Skeletal muscle cell (primary cell): ENCODE results near the gene LBP.
A peak's percentile ranks its signal among the peaks of the same experiment; 100 is the strongest.
"Not testable (repeated sequence)": the region's sequence is repeated elsewhere in the genome, so short reads cannot be mapped to it uniquely, and the experiment has no call there.

ENCODE experiments used
- DNase-seq: peaks from one replicate; pipeline ENCODE4 v3.0.0-alpha.2; 2010; ENCODE audit warnings: low read depth
- H3K4me3 ChIP-seq: 2 replicates; pipeline ENCODE4 v1.5.1; 2011; ENCODE audit warnings: low read depth, mild to moderate bottlenecking, control low read depth, low read length, moderate library complexity

Gene LBP, protein sequence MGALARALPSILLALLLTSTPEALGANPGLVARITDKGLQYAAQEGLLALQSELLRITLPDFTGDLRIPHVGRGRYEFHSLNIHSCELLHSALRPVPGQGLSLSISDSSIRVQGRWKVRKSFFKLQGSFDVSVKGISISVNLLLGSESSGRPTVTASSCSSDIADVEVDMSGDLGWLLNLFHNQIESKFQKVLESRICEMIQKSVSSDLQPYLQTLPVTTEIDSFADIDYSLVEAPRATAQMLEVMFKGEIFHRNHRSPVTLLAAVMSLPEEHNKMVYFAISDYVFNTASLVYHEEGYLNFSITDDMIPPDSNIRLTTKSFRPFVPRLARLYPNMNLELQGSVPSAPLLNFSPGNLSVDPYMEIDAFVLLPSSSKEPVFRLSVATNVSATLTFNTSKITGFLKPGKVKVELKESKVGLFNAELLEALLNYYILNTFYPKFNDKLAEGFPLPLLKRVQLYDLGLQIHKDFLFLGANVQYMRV

DNA sequence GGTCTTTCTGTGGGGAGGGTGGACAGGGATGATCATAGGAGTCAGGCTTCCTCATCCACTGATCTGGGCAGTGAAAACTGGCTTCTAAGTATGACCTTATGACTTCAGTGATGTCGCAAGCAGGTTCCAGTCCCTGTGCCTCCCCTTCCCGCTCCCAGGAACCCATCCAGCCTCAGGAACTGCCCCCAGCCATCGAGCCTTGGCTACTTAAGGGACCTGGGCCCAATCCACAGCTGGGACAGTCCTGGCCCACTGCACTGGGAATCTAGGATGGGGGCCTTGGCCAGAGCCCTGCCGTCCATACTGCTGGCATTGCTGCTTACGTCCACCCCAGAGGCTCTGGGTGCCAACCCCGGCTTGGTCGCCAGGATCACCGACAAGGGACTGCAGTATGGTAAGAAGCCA lies at the start of gene LBP:
Gene LBP (plus strand): TSS at position 236 of the 405 bp plus-strand sequence. CDS start 35 bp downstream, at position 271.
- H3K4me3 ChIP-seq: no peak within 1 kb of the TSS
- no peak for DNase-seq

DNA sequence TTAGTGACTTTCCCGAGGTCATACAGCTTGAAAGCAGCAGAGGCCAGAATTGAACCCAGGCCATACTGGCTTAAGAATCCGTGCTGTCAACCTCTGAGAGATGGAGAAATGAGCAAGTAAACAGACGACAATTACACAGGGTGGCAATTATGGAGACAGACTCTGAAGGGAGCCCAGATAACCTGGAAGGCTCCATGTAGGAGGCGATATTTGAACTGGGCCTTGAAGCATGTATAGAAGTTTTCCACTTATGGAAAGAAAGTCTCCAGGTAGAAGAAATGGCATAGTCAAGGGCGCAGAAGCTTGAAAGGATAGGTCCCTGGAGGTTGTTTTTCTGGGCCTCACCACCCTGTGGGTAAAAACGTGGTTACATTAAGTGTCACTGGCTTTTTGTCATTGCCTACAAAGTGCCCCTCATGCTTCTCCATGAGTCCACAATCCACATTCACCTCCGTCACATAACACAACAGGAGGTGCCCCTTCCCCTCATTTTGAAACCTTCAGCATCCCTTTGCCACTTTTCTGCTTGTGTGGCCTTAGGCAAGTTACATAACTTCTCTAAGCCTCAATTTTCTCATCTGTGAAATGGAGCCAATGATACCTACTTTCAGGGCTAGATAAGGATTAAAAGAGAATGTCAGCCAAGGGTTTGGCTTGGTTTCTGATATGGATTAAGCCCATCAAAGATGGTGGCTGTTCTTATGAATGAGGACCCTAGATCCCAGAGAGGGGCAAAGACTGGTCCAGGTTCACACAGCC lies 48.2 kb upstream of the LBP start:
- no peak for DNase-seq

DNA sequence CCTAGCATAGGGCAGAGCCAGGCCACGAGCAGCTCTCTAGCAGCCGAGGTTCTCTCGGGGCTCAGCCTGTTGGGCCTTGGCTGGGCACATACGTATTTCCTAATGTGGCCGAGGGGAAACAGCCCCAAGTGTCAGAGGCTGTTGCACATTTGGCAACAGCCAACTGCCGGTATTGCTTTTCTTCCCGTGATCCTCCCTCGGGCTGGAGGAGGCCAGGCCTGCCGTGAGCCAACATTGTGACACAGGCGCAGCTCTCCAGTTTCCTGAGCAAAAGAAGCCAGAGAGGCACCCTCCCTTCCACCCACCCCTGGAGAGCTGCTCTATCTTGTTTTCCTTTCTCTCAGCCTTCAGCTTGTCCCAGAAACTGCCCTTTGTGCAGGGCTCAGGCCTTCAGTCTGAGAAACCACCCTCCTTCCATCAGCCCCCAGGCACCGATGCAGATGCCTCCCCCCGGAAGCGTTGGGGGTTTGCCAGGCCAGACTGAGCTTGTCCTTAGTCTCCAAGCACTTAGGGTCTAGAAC lies 47.5 kb upstream of the LBP start:
- peak; percentile 67 for DNase-seq

More for the DNA sequence above, 48.2 kb upstream of the LBP start:
- no peak overlapping the region for H3K4me3 ChIP-seq

DNA sequence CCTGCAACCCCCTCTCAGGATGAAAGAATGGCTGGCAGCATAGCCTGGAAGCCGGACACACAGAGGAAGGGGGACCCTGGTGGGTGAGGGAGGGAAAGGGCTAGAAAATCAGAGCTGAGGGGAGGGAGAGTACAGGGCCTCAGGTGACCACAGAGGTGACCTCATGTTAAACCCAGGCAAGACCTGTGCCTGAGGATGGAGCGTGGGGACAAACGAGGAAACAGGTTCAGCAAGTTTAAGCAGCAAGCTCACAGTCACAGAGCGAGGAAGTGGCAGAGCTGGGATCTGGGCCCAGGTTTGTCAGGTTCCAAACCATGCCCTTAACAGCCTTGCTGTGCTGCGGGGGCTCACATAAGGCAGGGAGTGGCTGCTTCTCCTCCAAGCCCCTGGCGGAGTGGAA lies 46.3 kb upstream of the LBP start:
- no peak for DNase-seq
- no peak overlapping the region for H3K4me3 ChIP-seq

More for the DNA sequence above, 47.5 kb upstream of the LBP start:
- no peak overlapping the region for H3K4me3 ChIP-seq

DNA sequence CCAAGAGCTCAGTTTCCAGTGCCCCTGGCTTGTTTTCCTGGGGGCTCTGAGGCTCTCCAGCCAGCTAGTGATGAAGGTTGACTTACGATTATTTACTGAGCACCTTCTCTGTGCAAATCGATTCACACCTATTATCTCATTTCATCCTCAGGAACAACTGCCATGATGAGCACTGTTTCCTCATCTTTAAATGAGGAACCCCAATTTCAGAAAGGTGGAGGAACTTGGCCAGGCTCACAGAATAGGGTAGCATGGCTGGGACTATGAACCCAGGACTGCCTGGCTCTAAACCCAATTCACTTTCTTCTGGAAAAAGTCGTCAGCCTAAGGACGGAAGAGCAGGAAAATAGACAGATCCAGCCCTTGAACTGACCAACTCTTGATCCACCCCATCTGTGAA lies 45.8 kb upstream of the LBP start:
- no peak overlapping the region for H3K4me3 ChIP-seq

DNA sequence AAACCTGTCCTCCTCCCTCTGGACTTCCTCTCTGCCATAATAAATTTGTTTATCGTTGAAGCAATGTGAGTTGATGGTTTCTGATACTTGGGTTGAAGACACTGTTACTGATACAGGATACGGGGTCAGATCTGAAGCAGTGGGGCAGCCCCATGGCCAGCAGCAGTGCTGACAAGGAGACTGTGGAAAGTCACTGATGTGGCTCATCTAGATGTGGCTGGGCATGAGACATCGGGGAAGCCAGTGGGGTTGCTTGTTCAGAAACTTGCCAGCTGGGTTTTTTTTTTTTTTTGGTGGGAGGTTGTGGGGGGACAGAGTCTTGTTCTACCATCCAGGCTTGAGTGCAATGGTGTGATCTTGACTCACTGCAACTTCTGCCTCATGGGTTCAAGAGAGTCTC lies 45.0 kb upstream of the LBP start:
- no peak overlapping the region for H3K4me3 ChIP-seq
- DNase-seq: no peak

More for the DNA sequence above, 45.8 kb upstream of the LBP start:
- no peak for DNase-seq

DNA sequence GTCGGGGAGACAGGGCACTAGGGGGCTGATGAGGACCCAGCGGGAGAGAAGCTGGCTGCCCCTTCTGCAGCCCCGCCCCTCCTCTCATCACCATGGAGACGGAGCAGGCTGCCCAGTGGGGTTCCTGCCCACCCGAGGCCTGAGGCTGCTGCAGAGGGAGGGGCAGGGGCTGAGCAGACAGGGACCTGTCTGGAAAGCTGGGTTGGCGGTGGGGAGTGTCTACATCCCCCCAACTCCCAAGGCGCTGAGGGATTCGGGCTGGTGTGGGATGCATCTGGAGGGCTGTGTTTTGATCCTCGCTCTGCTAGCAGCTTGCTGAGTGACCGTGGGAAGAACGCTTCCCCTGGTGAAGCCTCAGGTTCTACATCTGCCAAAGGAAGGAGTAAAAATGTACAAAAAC lies 43.5 kb upstream of the LBP start:
- no peak overlapping the region for H3K4me3 ChIP-seq
- DNase-seq: no peak

DNA sequence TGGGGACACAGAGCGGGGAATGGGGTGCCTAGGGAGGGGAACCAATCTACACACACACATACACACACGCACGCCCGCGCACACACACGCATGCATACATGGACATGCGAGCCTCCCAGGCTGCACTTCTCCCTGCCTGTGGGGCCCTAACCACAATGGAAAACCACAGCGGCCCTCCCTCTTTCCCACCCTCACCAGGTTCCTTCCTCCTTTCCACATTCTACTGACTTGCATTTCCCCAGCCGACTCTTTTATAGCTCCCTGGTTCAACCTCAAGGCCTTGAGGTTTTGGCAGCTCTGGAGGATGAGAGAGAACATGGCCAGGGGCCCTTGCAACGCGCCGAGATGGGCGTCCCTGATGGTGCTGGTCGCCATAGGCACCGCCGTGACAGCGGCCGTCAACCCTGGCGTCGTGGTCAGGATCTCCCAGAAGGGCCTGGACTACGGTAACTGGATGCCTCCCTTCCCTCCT lies 42.3 kb upstream of the LBP start, which contains the start of gene BPI:
Gene BPI (plus strand): TSS at position 249 of the 472 bp plus-strand sequence. CDS start 68 bp downstream, at position 317.
- peak; percentile 62 for DNase-seq
- H3K4me3 ChIP-seq: no peak within 1 kb of the TSS

DNA sequence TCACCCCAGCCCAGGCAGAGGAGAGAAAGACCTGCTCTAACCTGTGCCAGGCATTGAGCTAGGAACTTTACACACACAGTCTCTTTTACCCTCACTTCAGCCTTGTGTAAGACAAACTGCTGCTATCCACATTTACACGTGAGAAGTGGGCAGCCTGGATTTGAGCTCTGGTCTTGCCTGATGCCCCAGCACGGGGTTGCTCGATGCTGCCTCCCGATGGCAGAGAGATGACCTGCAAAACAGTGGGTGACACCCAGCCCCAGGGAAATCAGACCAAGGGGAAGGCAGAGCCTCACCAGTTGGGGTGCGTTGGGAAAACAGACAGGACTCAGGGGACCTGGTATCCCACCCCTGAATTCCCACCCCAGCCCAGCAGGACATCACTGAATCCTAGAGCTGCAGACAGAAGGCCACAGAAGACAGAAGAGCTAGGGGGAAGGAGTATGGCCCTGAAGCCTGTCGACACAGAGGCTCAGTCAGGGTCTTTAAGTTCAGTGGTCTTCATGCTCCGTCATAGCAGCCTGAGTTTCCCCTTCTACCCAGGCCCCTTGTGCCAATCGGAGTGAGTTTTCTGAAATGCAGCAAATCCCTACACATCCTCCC lies 41.3 kb upstream of the LBP start:
- DNase-seq: no peak
- H3K4me3 ChIP-seq: no peak overlapping the region

DNA sequence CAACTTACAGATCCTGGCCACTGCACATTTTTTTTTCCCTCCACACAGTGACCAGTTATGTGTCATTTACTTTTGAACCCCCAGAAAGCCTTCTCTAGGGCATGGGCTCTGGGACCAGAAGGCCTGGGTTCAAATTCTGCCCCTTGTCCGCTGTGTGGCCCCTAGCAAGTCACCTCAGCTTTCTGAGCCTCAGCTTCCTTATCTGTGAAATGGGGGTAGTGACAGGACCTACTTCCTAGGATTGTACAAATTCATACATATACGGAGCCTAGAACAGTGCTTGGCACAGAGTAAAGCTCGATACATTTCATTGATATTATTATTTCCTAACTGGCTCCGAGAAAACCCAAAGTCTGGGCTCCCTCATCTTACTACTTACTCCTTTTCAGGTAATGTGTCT lies 40.7 kb upstream of the LBP start:
- no peak for DNase-seq
- H3K4me3 ChIP-seq: no peak overlapping the region

DNA sequence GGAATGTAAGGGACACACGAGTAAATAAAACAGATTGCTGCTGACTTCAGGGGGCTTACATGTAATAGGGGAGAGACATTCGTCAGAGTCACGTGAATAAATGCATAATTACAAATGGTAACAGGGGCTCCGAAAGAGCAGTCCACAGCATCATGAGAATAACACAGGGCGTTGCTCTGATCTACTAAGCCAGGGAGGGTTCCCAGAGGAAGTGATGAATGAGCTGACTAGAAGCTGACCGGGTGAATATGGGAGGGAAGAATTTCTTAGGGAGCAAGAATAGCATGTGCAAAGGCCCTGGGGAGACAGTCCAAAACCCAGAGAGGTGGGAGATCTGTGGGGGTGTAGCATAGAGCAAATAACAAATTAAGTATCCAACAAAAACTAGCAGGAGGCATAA lies 39.9 kb upstream of the LBP start:
- no peak for DNase-seq
- no peak overlapping the region for H3K4me3 ChIP-seq

DNA sequence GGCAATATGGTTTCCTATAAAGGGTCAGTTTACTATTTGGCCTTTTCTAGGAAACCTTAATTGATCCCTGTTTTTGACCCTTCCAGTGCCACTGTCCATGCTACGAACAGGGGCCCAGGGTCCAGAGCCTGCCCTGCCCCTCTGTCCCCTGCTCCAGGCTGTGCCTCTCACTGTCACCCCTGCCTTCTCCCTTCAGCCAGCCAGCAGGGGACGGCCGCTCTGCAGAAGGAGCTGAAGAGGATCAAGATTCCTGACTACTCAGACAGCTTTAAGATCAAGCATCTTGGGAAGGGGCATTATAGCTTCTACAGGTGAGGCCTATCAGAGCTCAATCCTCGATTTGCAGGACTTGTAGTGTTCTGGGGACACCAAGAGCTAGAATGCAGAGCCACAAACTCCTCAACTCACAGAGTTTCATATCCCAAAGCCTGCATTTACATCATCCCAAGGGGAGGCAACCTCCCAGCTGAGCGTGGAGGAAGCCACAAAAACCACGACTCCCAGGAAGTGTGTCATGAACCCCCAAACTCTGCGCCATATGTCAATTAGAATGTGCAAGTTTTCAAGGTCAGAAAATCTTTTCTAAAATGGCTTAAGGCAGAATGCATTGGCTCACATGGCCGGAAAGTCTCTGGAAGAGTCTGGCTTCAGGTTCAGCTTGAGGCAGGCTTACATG lies 38.8 kb upstream of the LBP start:
- DNase-seq: no peak
- H3K4me3 ChIP-seq: no peak overlapping the region

DNA sequence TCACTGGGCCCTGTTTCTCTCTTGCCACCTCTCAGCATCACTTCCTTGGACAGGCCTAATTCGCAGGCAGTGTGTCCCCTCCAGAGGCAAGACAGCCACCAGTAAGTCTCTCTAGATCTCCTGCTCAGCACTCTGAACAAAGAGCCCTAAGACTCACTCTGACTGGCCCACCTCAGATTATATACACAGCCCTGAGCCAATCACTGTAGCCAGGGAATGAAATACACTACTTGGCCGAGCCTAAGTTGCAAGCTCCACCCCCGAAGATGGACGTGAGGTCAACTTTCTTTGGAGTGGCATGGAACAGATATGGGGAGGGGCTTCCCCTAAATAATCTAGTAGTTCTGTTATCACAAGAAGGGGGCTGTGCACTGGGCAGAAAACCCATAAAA lies 38.2 kb upstream of the LBP start:
- H3K4me3 ChIP-seq: no peak overlapping the region
- DNase-seq: no peak

DNA sequence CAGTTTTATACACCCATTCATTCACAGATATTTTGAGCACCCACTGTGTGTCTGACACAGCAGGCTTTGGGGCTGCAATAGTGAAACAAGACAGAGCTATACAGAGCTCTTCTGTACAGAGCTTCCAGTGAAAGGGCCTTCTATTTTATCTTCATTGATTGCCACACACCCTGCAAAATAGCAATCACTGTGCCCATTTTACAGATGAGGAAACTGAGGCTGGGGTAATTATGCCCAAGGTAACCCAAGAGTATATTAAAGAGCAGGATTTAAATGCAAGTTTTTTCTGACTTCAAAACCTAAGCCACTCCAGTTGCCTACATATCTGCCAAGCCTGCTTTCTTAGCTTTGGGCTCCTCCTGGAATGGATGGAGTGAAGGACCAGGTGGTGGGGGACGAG lies 37.8 kb upstream of the LBP start:
- H3K4me3 ChIP-seq: no peak overlapping the region
- DNase-seq: no peak

DNA sequence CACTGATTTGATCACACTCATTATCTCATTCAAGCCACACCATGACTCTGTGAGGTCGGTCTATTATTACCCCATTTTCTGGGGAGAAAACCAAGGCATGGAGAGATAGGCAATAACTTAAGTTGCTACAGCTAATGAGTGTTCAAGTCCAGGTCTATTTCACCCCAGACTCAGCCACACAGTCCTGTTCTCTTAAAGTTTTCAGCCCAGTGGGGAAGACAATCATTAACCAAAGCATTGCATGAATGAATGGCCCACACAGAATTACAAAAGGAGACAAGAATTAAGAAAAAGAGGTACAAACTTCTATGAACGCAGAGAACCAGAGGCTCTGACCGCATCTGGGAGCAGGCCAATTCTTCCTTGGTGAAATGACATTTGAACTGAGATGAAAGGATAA lies 35.2 kb upstream of the LBP start:
- DNase-seq: no peak
- no peak overlapping the region for H3K4me3 ChIP-seq

DNA sequence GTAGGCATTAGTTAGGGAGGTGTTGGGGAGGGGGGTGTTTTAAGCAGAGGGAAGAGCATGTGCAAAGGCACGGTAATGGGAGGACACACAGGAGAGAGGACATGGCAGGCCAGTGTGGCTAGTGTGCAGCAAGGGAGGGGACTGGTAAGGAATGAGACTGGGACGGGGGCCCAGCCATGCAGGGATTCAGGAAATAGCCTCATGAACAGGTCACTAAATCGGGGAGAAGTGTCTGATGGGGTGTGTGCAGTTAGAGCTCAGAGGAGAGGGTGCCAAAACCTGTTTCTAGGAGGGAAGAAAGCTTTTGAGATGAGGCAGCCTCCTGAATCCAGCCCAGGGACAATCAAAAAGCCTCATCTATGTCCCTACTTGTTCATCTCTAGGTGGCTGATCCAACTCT lies 34.8 kb upstream of the LBP start:
- H3K4me3 ChIP-seq: no peak overlapping the region
- no peak for DNase-seq

DNA sequence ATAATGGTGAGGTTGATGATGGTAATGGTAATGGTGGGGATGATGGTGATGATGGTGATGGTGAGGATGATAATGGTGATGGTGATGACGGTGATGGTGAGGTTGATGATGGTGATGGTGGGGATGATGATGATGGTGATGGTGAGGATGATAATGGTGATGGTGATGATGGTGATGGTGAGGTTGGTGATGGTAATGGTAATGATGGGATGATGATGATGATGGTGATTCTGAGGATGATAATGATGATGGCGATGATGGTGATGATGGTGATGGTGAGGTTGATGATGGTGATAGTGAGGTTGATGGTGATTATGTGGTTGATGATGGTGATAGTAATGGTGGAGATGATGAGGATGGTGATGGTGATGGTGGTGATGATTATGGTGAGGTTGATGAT lies 32.6 kb upstream of the LBP start:
- no peak overlapping the region for H3K4me3 ChIP-seq
- no peak for DNase-seq

DNA sequence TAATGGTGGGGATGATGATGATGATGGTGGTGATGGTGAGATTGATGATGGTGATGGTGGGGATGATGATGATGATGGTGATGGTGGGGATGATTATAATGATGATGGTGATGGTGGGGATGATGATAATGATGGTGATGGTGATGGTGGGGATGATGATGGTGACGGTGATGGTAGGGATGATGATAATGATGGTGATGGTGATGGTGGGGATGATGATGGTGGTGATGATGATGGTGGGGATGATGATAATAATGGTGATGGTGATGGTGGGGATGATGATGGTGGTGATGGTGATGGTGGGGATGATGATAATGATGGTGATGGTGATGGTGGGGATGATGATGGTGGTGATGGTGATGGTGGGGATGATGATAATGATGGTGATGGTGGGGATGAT lies 31.9 kb upstream of the LBP start:
- not testable (repeated sequence) for DNase-seq, H3K4me3 ChIP-seq

DNA sequence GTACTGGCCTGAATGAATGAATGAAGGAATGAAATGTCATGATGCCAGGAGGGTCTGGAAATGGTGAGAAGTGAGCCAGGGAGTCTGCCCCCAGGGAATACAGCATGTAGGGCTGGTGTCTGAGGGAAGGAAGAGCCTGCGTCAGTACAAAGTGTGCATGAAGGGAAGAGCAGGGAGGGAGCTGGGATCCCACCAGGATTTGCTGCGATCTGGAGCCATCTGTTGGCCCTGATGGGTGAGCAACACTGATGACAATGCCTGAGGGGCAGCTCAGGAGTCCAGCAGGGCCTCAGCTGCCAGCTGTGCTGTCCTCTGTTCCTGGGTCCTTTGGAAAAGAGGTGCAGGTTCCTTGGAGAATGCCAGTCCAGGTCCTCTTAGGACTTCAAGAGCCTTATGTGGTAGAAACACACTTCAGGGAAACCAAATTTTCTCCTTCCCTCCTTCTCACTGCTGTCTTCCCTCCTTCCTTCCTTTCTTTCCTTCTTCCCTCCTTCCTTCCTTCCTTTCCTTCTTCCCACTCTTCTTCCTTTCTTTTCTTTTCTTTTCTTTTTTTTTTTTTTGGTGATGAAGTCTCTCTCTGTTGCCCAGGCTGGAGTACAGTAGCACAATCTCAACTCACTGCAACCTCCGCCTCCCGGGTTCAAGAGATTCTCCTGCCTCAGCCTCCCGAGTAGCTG lies 30.9 kb upstream of the LBP start:
- H3K4me3 ChIP-seq: no peak overlapping the region
- no peak for DNase-seq
